ENCODE measurements around the gene SERPINA10.

The SERPINA10 gene, protein sequence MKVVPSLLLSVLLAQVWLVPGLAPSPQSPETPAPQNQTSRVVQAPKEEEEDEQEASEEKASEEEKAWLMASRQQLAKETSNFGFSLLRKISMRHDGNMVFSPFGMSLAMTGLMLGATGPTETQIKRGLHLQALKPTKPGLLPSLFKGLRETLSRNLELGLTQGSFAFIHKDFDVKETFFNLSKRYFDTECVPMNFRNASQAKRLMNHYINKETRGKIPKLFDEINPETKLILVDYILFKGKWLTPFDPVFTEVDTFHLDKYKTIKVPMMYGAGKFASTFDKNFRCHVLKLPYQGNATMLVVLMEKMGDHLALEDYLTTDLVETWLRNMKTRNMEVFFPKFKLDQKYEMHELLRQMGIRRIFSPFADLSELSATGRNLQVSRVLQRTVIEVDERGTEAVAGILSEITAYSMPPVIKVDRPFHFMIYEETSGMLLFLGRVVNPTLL
- long read RNA-seq: 0 reads

DNA sequence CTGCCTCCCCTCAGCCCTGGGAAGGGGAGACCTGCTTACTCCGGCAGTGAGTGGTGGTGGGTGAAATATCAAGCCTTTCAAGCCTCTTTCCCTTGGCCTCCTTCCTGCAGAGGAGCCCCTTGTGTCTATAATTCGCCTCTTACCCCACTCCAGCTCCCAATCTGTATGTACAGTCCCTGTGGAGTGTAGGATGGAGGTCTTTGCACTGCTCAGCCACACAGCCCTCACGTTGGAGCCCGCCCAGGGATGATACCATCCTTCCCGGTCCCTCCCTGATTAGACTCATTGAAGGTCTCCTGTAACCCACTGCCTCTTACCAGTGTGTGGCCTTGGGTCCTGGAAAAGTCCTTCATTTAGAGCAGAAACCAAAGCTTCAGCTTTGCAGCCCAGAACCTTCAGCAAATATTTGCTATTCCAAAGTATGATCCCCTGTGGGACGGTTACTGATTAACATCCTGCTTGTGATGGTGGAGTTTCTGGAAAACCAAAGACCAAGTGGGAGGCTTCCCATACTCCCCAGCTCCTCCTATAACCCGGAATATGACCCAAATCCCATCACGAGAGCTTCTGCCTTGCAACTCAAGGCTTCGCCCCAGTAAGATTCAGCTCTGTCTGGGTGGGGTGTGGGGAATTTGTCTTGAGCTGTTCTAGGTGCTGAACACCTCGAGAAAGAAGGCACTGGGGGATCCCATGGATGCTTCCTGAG lies at the start of gene SERPINA10:
SERPINA10 (minus strand) TSS at position 397 of the 706 bp plus-strand sequence. CDS start 2,675 bp downstream, outside the sequence.
- H3K27me3 ChIP-seq (ENCODE audit: insufficient read depth, poor library complexity, severe bottlenecking): no peaks in the 10 kb centered on the region
- no peak within 1 kb of the TSS for H3K27ac ChIP-seq (replicated peaks)
- TF ChIP-seq, protein P1, sequence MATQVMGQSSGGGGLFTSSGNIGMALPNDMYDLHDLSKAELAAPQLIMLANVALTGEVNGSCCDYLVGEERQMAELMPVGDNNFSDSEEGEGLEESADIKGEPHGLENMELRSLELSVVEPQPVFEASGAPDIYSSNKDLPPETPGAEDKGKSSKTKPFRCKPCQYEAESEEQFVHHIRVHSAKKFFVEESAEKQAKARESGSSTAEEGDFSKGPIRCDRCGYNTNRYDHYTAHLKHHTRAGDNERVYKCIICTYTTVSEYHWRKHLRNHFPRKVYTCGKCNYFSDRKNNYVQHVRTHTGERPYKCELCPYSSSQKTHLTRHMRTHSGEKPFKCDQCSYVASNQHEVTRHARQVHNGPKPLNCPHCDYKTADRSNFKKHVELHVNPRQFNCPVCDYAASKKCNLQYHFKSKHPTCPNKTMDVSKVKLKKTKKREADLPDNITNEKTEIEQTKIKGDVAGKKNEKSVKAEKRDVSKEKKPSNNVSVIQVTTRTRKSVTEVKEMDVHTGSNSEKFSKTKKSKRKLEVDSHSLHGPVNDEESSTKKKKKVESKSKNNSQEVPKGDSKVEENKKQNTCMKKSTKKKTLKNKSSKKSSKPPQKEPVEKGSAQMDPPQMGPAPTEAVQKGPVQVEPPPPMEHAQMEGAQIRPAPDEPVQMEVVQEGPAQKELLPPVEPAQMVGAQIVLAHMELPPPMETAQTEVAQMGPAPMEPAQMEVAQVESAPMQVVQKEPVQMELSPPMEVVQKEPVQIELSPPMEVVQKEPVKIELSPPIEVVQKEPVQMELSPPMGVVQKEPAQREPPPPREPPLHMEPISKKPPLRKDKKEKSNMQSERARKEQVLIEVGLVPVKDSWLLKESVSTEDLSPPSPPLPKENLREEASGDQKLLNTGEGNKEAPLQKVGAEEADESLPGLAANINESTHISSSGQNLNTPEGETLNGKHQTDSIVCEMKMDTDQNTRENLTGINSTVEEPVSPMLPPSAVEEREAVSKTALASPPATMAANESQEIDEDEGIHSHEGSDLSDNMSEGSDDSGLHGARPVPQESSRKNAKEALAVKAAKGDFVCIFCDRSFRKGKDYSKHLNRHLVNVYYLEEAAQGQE (IDR thresholded peaks at IDR 0.05; ENCODE audit: insufficient replicate concordance, low read depth): peak; percentile 78
- TF ChIP-seq GABPA (IDR thresholded peaks at IDR 0.05; ENCODE audit: low read depth) (no peak), POLR2AphosphoS5 (IDR thresholded peaks at IDR 0.05; ENCODE audit: low read depth) (no peak)
- no peak for DNase-seq (ENCODE audit: low read depth in 1 of 2, low spot score in 1 of 2)
- H3K4me3 ChIP-seq (replicated peaks; ENCODE audit: insufficient read depth, low read length): no peak within 1 kb of the TSS

DNA sequence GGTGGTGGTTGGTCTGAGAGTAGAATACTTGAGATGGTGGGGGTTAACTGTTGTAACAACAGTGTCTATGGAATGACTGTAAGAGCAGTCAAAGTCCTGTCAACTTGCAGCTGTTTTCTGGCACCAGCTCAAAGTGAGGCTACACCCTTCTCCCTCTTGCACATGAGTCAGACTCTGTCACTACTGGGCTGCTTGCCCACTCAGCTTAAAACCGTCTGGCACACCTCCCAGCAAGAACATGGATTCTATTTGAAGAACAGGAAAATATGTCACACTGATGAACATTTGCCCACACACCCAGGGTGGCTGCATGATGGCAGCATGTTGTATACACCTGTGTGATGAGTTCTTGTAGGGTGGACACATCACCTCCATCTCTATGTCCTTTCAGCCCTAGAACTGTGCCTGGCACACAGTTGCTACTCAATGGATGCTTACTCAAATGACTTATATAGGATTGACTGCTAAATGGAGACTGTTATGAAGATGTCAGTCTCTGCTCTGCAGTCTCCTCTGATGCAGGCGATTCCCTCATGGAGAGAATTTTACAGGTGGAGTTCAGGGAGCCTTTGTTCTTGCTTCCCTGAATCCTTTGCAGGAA lies 49.4 kb upstream of the SERPINA10 start:
- no peak overlapping the region for H3K4me3 ChIP-seq (replicated peaks; ENCODE audit: insufficient read depth, low read length)
- no peak overlapping the region for H3K27ac ChIP-seq (replicated peaks)
- DNase-seq (ENCODE audit: low read depth in 1 of 2, low spot score in 1 of 2): peak in 1 of 2 experiments; percentile 38
- H3K27me3 ChIP-seq (ENCODE audit: insufficient read depth, poor library complexity, severe bottlenecking): no peaks in the 10 kb centered on the region
- TF ChIP-seq, protein P1 (IDR thresholded peaks at IDR 0.05; ENCODE audit: insufficient replicate concordance, low read depth): no peak
- TF ChIP-seq SPI1 (IDR thresholded peaks at IDR 0.05; ENCODE audit: borderline replicate concordance, low read depth) (no peak), GABPA (IDR thresholded peaks at IDR 0.05; ENCODE audit: low read depth) (no peak)

- Histone ChIP-seq H3K27ac (replicated peaks) (no peak overlapping the region), H3K4me3 (replicated peaks; ENCODE audit: insufficient read depth, low read length) (no peak overlapping the region)
- TF ChIP-seq, protein P1 (IDR thresholded peaks at IDR 0.05; ENCODE audit: insufficient replicate concordance, low read depth): no peak
- TF ChIP-seq SPI1 (IDR thresholded peaks at IDR 0.05; ENCODE audit: borderline replicate concordance, low read depth): peak; percentile 9; the same call in 1 of the 2 replicates
- no peak for TF ChIP-seq POLR2AphosphoS5 (IDR thresholded peaks at IDR 0.05; ENCODE audit: low read depth)
- no peak for TF ChIP-seq GABPA (IDR thresholded peaks at IDR 0.05; ENCODE audit: low read depth)
- TF ChIP-seq, protein P2, sequence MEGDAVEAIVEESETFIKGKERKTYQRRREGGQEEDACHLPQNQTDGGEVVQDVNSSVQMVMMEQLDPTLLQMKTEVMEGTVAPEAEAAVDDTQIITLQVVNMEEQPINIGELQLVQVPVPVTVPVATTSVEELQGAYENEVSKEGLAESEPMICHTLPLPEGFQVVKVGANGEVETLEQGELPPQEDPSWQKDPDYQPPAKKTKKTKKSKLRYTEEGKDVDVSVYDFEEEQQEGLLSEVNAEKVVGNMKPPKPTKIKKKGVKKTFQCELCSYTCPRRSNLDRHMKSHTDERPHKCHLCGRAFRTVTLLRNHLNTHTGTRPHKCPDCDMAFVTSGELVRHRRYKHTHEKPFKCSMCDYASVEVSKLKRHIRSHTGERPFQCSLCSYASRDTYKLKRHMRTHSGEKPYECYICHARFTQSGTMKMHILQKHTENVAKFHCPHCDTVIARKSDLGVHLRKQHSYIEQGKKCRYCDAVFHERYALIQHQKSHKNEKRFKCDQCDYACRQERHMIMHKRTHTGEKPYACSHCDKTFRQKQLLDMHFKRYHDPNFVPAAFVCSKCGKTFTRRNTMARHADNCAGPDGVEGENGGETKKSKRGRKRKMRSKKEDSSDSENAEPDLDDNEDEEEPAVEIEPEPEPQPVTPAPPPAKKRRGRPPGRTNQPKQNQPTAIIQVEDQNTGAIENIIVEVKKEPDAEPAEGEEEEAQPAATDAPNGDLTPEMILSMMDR (IDR thresholded peaks at IDR 0.05; ENCODE audit: insufficient read depth, low read length): no peak
Measured at GRCh38 chr14:94341656-94342333, 48.7 kb upstream of the SERPINA10 start.

More at GRCh38 chr14:94341656-94342333, 48.7 kb upstream of the SERPINA10 start:
- no peaks in the 10 kb centered on the region for H3K27me3 ChIP-seq (ENCODE audit: insufficient read depth, poor library complexity, severe bottlenecking)
- peak; percentile 33 to 48 for DNase-seq (ENCODE audit: low read depth in 1 of 2, low spot score in 1 of 2)

Measured in HL-60 (cell line).